GM23338 (cell line): Measurements from ENCODE around the gene TDRD7. TPM values are rescaled to one million over a fixed set of nuclear protein-coding genes. Genes with fewer than 3 reads are reported as not detected.
"Not testable (repeated sequence)": the region's sequence is repeated elsewhere in the genome, so short reads cannot be mapped to it uniquely, and the experiment has no call there.

Source experiments
- ATAC-seq: fragments of 200-7000 bp; cut with Tn5 transposase; 3 replicates; pipeline ENCODE4 v1.9.1; 2020
- DNase-seq: peaks from one replicate; pipeline ENCODE4 v3.0.0-alpha.2; 2015; ENCODE audit warnings: low spot score
- H2AFZ ChIP-seq: fragments of 200-600 bp; sonication (generic); 2 replicates; pipeline ENCODE4 v1.8.0; 2016; ENCODE audit warnings: antibody characterized with exemption, mild to moderate bottlenecking, moderate library complexity
- H3F3A ChIP-seq: fragments of 200-600 bp; sonication (generic); replicated peaks from 2 replicates; pipeline ENCODE4 v1.8.0; 2017; ENCODE audit warnings: antibody characterized with exemption, mixed run types, low read depth
- H3K27ac ChIP-seq: fragments of 200-600 bp; sonication (generic); 2 replicates; pipeline ENCODE4 v1.6.1; 2016; ENCODE audit warnings: low read depth
- H3K27me3 ChIP-seq: fragments of 200-600 bp; sonication (generic); 2 replicates; pipeline ENCODE4 v1.8.0; 2016; ENCODE audit warnings: mild to moderate bottlenecking, mixed run types, moderate library complexity; ENCODE audit not compliant: insufficient read depth
- H3K36me3 ChIP-seq: fragments of 200-600 bp; sonication (generic); 2 replicates; pipeline ENCODE4 v1.8.0; 2016; ENCODE audit warnings: mild to moderate bottlenecking; ENCODE audit not compliant: insufficient read depth
- H3K4me1 ChIP-seq: fragments of 200-600 bp; sonication (generic); 2 replicates; pipeline ENCODE4 v1.8.0; 2016; ENCODE audit warnings: mild to moderate bottlenecking, moderate library complexity; ENCODE audit not compliant: insufficient read depth
- H3K4me2 ChIP-seq: fragments of 200-600 bp; sonication (generic); 2 replicates; pipeline ENCODE4 v1.7.1; 2017; ENCODE audit warnings: mixed run types
- H3K4me3 ChIP-seq: fragments of 200-600 bp; sonication (generic); 2 replicates; pipeline ENCODE4 v1.6.1; 2016; ENCODE audit warnings: mixed run types
- H3K79me2 ChIP-seq: fragments of 200-600 bp; sonication (generic); replicated peaks from 2 replicates; pipeline ENCODE4 v1.8.0; 2017; ENCODE audit warnings: mild to moderate bottlenecking; ENCODE audit not compliant: insufficient read depth
- H3K9me2 ChIP-seq: fragments of 200-600 bp; sonication (generic); 2 replicates; pipeline ENCODE4 v1.8.0; 2017; ENCODE audit not compliant: insufficient read depth
- H4K20me1 ChIP-seq: fragments of 200-600 bp; sonication (generic); replicated peaks from 2 replicates; pipeline ENCODE4 v1.8.0; 2017; ENCODE audit warnings: mild to moderate bottlenecking; ENCODE audit not compliant: insufficient read depth
- H3K27ac Mint-ChIP-seq: 2 replicates; pipeline ENCODE4 v1.8.0; 2020; ENCODE audit warnings: inconsistent platforms, mild to moderate bottlenecking, moderate library complexity, mixed read lengths
- H3K27me3 Mint-ChIP-seq: 3 replicates; pipeline ENCODE4 v1.8.0; 2022; ENCODE audit warnings: low read depth, mild to moderate bottlenecking, moderate library complexity, mixed read lengths, inconsistent platforms; ENCODE audit not compliant: insufficient read depth, poor library complexity
- H3K36me3 Mint-ChIP-seq: 3 replicates; pipeline ENCODE4 v1.8.0; 2021; ENCODE audit warnings: low read depth, mild to moderate bottlenecking, inconsistent platforms, moderate library complexity, mixed read lengths
- H3K4me1 Mint-ChIP-seq: 3 replicates; pipeline ENCODE4 v1.8.0; 2020; ENCODE audit warnings: mild to moderate bottlenecking, inconsistent platforms, mixed read lengths
- H3K4me3 Mint-ChIP-seq: 3 replicates; pipeline ENCODE4 v1.8.0; 2021; ENCODE audit warnings: moderate library complexity, mild to moderate bottlenecking, inconsistent platforms, mixed read lengths
- H3K9me3 Mint-ChIP-seq: 3 replicates; pipeline ENCODE4 v1.8.0; 2020; ENCODE audit warnings: moderate library complexity, mild to moderate bottlenecking, inconsistent platforms, mixed read lengths
- CREB1 ChIP-seq: fragments of 250-450 bp; sonication (Bioruptor Pico); IDR thresholded peaks from 2 replicates; pipeline ENCODE4 v1.5.0; 2020; ENCODE audit warnings: low read depth, mild to moderate bottlenecking, moderate library complexity
- EZH2 ChIP-seq: fragments of 200-600 bp; sonication (generic); IDR thresholded peaks from one replicate; pipeline ENCODE4 v1.8.0; 2017; ENCODE audit warnings: antibody characterized with exemption, mild to moderate bottlenecking, low read depth; ENCODE audit not compliant: unreplicated experiment
- EZH2phosphoT487 ChIP-seq: fragments of 200-600 bp; sonication (generic); IDR thresholded peaks from one replicate; pipeline ENCODE4 v1.8.1; 2018; ENCODE audit warnings: antibody characterized with exemption; ENCODE audit not compliant: unreplicated experiment
- JUNB ChIP-seq: IDR thresholded peaks from one replicate; pipeline ENCODE4 v1.6.1; 2016; ENCODE audit warnings: antibody characterized with exemption; ENCODE audit not compliant: unreplicated experiment
- POLR2AphosphoS5 ChIP-seq: IDR thresholded peaks from 2 replicates; pipeline ENCODE4 v1.6.1; 2016; ENCODE audit warnings: antibody characterized with exemption, low read depth
- STAT1 ChIP-seq: IDR thresholded peaks from one replicate; pipeline ENCODE4 v1.6.1; 2016; ENCODE audit warnings: antibody characterized with exemption; ENCODE audit not compliant: unreplicated experiment
- ZNF114 ChIP-seq: fragments of 250-450 bp; sonication (Bioruptor Pico); IDR thresholded peaks from 2 replicates; pipeline ENCODE4 v1.5.0; 2020; ENCODE audit warnings: mild to moderate bottlenecking, moderate library complexity
- ZNF331 ChIP-seq: fragments of 250-450 bp; sonication (Bioruptor Pico); IDR thresholded peaks from 2 replicates; pipeline ENCODE4 v1.5.0; 2020; ENCODE audit warnings: low read depth, mild to moderate bottlenecking, moderate library complexity
- polyA plus RNA-seq: library from polyadenylated mRNA; unstranded; fragments of >200 nt; fragmentation: Nextera tagmentation; extraction: Ambion mirVana; gene quantifications from 2 replicates; pipeline ENCODE4 v1.2.1, GENCODE V29; 2016
- total RNA-seq: library from RNA; depleted of rRNA; stranded (reverse); fragments of >200 nt; shearing (Covaris generic); gene quantifications from 2 replicates; pipeline ENCODE4 v1.2.3, GENCODE V29; 2014
- TF ChIP-seq, protein P1 (sequence below), 2 experiments: fragments of 200-600 bp in 1 of 2; sonication (generic) in 1 of 2; conservative IDR thresholded peaks; 2 replicates each; pipeline versions ENCODE4 v1.5.1 to v1.6.1; 2016 to 2017; ENCODE audit warnings: antibody characterized with exemption in 2 of 2, low read depth in 2 of 2, mild to moderate bottlenecking in 2 of 2, moderate library complexity in 1 of 2
- TF ChIP-seq, protein P2 (sequence below): IDR thresholded peaks from one replicate; pipeline ENCODE4 v1.6.1; 2018; ENCODE audit warnings: antibody characterized with exemption; ENCODE audit not compliant: unreplicated experiment
- TF ChIP-seq, protein P3 (sequence below): fragments of 250-450 bp; sonication (Bioruptor Pico); IDR thresholded peaks from 2 replicates; pipeline ENCODE4 v1.5.0; 2020; ENCODE audit warnings: mild to moderate bottlenecking, moderate library complexity

Gene TDRD7
- total and polyA plus RNA-seq, 2 experiments from 2014 or later: 1.7 to 3.1 TPM

DNA sequence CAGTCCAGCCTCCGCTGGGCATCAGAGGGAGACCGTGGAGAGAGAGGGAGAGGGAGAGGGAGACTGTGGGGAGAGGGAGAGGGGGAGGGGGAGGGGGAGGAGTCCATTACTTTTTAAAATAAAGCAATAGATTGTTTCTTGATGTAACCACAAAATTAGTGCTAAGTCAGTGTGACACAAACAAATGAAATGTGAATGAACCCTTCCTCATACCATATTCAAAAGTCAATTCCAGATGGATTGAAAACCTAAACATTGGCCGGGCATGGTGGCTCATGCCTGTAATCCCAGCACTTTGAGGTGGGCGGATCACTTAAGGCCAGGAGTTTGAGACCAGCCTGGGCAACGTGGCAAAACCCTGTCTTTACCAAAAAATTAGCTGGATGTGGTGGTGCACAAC is 87.0 kb downstream of the TDRD7 start:
- H3K27ac ChIP-seq, H3K27ac Mint-ChIP-seq, H3K4me3 Mint-ChIP-seq, H3K4me1 ChIP-seq, H3K4me3 ChIP-seq, H3K4me2 ChIP-seq, H3K79me2 ChIP-seq, ATAC-seq, H3K36me3 Mint-ChIP-seq, H3K9me2 ChIP-seq, H3F3A ChIP-seq, DNase-seq, H2AFZ ChIP-seq, H3K36me3 ChIP-seq, H4K20me1 ChIP-seq: not testable (repeated sequence)
- H3K27me3 ChIP-seq: peaks cover 51% of the 10 kb centered on the region
- Mint-ChIP-seq H3K4me1 (peaks cover 11% of the 10 kb centered on the region), H3K9me3 (peaks cover 10% of the 10 kb centered on the region; the same call in 1 of the 3 replicates), H3K27me3 (peaks cover 55% of the 10 kb centered on the region)

DNA sequence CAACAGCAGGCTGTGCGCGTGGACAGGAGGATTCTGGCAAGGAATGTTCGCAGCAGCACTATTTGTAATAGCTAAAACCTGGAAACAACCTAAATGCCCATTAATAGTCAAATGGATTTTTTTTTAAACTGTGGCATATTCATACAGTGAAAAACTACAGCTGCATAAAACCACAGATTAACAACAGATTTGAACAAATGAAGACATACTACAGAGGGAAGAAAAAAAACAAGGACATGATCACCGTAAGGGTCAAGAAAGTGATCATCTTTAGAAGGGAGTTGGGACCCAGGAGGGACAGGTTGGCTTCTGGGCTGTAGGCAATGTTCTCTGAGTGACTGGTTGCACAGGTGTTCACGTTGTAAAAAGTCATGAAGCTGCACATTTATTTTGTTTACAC is 88.4 kb downstream of the TDRD7 start:
- Histone ChIP-seq H3K9me2 (peaks cover 10% of the 10 kb centered on the region), H2AFZ (no peak overlapping the region), H3K4me1 (peaks cover 11% of the 10 kb centered on the region), H3K36me3 (no peaks in the 10 kb centered on the region), H4K20me1 (no peaks in the 10 kb centered on the region), H3K27me3 (peaks cover 65% of the 10 kb centered on the region), H3K4me2 (no peak overlapping the region), H3K79me2 (no peaks in the 10 kb centered on the region), H3K27ac (no peak overlapping the region), H3K4me3 (no peak overlapping the region), H3F3A (no peaks in the 10 kb centered on the region; the same call in 1 of the 2 replicates)
- peaks cover 8% of the 10 kb centered on the region for H3K36me3 Mint-ChIP-seq
- H3K27ac Mint-ChIP-seq: no peak overlapping the region
- H3K4me3 Mint-ChIP-seq: peak overlapping the region; percentile 79
- H3K27me3 Mint-ChIP-seq: peaks cover 62% of the 10 kb centered on the region
- peaks cover 11% of the 10 kb centered on the region for H3K4me1 Mint-ChIP-seq
- DNase-seq: no peak
- no peak for ATAC-seq
- peaks cover 10% of the 10 kb centered on the region; the same call in 1 of the 3 replicates for H3K9me3 Mint-ChIP-seq
- TF ChIP-seq, protein P1, sequence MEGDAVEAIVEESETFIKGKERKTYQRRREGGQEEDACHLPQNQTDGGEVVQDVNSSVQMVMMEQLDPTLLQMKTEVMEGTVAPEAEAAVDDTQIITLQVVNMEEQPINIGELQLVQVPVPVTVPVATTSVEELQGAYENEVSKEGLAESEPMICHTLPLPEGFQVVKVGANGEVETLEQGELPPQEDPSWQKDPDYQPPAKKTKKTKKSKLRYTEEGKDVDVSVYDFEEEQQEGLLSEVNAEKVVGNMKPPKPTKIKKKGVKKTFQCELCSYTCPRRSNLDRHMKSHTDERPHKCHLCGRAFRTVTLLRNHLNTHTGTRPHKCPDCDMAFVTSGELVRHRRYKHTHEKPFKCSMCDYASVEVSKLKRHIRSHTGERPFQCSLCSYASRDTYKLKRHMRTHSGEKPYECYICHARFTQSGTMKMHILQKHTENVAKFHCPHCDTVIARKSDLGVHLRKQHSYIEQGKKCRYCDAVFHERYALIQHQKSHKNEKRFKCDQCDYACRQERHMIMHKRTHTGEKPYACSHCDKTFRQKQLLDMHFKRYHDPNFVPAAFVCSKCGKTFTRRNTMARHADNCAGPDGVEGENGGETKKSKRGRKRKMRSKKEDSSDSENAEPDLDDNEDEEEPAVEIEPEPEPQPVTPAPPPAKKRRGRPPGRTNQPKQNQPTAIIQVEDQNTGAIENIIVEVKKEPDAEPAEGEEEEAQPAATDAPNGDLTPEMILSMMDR (conservative IDR thresholded peaks at IDR 0.05; ENCODE audit: low read depth in 2 of 2): no peak
- TF ChIP-seq, protein P2, sequence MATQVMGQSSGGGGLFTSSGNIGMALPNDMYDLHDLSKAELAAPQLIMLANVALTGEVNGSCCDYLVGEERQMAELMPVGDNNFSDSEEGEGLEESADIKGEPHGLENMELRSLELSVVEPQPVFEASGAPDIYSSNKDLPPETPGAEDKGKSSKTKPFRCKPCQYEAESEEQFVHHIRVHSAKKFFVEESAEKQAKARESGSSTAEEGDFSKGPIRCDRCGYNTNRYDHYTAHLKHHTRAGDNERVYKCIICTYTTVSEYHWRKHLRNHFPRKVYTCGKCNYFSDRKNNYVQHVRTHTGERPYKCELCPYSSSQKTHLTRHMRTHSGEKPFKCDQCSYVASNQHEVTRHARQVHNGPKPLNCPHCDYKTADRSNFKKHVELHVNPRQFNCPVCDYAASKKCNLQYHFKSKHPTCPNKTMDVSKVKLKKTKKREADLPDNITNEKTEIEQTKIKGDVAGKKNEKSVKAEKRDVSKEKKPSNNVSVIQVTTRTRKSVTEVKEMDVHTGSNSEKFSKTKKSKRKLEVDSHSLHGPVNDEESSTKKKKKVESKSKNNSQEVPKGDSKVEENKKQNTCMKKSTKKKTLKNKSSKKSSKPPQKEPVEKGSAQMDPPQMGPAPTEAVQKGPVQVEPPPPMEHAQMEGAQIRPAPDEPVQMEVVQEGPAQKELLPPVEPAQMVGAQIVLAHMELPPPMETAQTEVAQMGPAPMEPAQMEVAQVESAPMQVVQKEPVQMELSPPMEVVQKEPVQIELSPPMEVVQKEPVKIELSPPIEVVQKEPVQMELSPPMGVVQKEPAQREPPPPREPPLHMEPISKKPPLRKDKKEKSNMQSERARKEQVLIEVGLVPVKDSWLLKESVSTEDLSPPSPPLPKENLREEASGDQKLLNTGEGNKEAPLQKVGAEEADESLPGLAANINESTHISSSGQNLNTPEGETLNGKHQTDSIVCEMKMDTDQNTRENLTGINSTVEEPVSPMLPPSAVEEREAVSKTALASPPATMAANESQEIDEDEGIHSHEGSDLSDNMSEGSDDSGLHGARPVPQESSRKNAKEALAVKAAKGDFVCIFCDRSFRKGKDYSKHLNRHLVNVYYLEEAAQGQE: no peak
- no peak for TF ChIP-seq STAT1
- TF ChIP-seq POLR2AphosphoS5: no peak
- TF ChIP-seq EZH2phosphoT487: no peak
- TF ChIP-seq EZH2: no peak
- no peak for TF ChIP-seq JUNB
- TF ChIP-seq CREB1 (CRISPR knock-in tag): no peak
- no peak for TF ChIP-seq ZNF114 (CRISPR knock-in tag)
- TF ChIP-seq, protein P3, sequence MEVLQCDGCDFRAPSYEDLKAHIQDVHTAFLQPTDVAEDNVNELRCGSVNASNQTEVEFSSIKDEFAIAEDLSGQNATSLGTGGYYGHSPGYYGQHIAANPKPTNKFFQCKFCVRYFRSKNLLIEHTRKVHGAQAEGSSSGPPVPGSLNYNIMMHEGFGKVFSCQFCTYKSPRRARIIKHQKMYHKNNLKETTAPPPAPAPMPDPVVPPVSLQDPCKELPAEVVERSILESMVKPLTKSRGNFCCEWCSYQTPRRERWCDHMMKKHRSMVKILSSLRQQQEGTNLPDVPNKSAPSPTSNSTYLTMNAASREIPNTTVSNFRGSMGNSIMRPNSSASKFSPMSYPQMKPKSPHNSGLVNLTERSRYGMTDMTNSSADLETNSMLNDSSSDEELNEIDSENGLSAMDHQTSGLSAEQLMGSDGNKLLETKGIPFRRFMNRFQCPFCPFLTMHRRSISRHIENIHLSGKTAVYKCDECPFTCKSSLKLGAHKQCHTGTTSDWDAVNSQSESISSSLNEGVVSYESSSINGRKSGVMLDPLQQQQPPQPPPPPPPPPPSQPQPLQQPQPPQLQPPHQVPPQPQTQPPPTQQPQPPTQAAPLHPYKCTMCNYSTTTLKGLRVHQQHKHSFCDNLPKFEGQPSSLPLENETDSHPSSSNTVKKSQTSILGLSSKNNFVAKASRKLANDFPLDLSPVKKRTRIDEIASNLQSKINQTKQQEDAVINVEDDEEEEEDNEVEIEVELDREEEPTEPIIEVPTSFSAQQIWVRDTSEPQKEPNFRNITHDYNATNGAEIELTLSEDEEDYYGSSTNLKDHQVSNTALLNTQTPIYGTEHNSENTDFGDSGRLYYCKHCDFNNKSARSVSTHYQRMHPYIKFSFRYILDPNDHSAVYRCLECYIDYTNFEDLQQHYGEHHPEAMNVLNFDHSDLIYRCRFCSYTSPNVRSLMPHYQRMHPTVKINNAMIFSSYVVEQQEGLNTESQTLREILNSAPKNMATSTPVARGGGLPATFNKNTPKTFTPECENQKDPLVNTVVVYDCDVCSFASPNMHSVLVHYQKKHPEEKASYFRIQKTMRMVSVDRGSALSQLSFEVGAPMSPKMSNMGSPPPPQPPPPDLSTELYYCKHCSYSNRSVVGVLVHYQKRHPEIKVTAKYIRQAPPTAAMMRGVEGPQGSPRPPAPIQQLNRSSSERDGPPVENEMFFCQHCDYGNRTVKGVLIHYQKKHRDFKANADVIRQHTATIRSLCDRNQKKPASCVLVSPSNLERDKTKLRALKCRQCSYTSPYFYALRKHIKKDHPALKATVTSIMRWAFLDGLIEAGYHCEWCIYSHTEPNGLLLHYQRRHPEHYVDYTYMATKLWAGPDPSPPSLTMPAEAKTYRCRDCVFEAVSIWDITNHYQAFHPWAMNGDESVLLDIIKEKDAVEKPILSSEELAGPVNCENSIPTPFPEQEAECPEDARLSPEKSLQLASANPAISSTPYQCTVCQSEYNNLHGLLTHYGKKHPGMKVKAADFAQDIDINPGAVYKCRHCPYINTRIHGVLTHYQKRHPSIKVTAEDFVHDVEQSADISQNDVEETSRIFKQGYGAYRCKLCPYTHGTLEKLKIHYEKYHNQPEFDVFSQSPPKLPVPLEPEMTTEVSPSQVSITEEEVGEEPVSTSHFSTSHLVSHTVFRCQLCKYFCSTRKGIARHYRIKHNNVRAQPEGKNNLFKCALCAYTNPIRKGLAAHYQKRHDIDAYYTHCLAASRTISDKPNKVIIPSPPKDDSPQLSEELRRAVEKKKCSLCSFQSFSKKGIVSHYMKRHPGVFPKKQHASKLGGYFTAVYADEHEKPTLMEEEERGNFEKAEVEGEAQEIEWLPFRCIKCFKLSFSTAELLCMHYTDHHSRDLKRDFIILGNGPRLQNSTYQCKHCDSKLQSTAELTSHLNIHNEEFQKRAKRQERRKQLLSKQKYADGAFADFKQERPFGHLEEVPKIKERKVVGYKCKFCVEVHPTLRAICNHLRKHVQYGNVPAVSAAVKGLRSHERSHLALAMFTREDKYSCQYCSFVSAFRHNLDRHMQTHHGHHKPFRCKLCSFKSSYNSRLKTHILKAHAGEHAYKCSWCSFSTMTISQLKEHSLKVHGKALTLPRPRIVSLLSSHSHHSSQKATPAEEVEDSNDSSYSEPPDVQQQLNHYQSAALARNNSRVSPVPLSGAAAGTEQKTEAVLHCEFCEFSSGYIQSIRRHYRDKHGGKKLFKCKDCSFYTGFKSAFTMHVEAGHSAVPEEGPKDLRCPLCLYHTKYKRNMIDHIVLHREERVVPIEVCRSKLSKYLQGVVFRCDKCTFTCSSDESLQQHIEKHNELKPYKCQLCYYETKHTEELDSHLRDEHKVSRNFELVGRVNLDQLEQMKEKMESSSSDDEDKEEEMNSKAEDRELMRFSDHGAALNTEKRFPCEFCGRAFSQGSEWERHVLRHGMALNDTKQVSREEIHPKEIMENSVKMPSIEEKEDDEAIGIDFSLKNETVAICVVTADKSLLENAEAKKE (CRISPR knock-in tag): no peak
- no peak for TF ChIP-seq ZNF331 (CRISPR knock-in tag)
